Right lobe of liver (tissue), 6 donors: Measurements from ENCODE around the gene SPOP. TPM values are rescaled to one million over a fixed set of nuclear protein-coding genes. Genes with fewer than 3 reads are reported as not detected.

Experiments
- ATAC-seq, 4 donors: fragments of 200-7000 bp; cut with Tn5 transposase; one replicate each; pipeline ENCODE4 v1.9.1; 2020; ENCODE audit warnings: mild to moderate bottlenecking in 4 of 4, moderate library complexity in 4 of 4
- DNase-seq, 3 donors: peaks; one replicate each; pipeline ENCODE4 v3.0.0-alpha.2; 2020
- H3K27ac ChIP-seq, 3 donors: fragments of 200-600 bp; one replicate each; pipeline ENCODE4 v1.8.0; 2022
- H3K27me3 ChIP-seq, 2 donors: fragments of 200-600 bp; one replicate each; pipeline ENCODE4 v1.8.0; 2022
- H3K36me3 ChIP-seq, 4 donors: fragments of 200-600 bp; sonication (generic) in 1 of 4; one replicate each; pipeline versions ENCODE4 v1.5.1 to v1.8.0; 2017 to 2022; ENCODE audit warnings: control low read depth in 1 of 4
- H3K4me1 ChIP-seq, 4 donors: fragments of 200-600 bp; sonication (generic) in 1 of 4; one replicate each; pipeline versions ENCODE4 v1.5.1 to v1.8.0; 2017 to 2022; ENCODE audit warnings: control low read depth in 1 of 4
- H3K4me3 ChIP-seq, 3 donors: fragments of 200-600 bp; one replicate each; pipeline ENCODE4 v1.8.0; 2022
- H3K9me3 ChIP-seq, 4 donors: fragments of 200-600 bp; sonication (generic) in 1 of 4; one replicate each; pipeline versions ENCODE4 v1.5.1 to v1.8.0; 2017 to 2022; ENCODE audit warnings: control low read depth in 1 of 4
- CTCF ChIP-seq, 4 donors: fragments of 200-600 bp in 3 of 4; fragments of 450-650 bp in 1 of 4; IDR thresholded peaks; one replicate each; pipeline versions ENCODE4 v1.5.1 to v1.8.0; 2016 to 2022; ENCODE audit warnings: antibody characterized with exemption in 4 of 4, mild to moderate bottlenecking in 2 of 4
- POLR2A ChIP-seq: fragments of 450-650 bp; IDR thresholded peaks from one replicate; pipeline ENCODE4 v1.6.1; 2017; ENCODE audit warnings: antibody characterized with exemption, mild to moderate bottlenecking
- WGBS: methylation state at CpG from one replicate; pipeline ENCODE4 v1.1.6; 2018; ENCODE audit warnings: low coverage, low lambda C conversion rate; ENCODE audit not compliant: insufficient coverage; ENCODE audit errors: missing lambda C conversion rate; 5-methylcytosine and 5-hydroxymethylcytosine counted together
- intact Hi-C, 2 donors: fragments of 100-400 bp; cut with DNase I; formaldehyde crosslinking; loops; one replicate each; pipeline versions ENCODE4 v1.11.2 to v1.14.1; 2022
- total RNA-seq, 6 experiments: library from RNA; depleted of rRNA in 2 of 6; stranded (reverse); fragments of >200 nt in 2 of 6; fragmentation: NEBNext Ultra II Directional in 3 of 6; extraction: Animal tissue kit (Norgen Biotek cat#: 25700) in 3 of 6; gene quantifications; one replicate each; pipeline versions ENCODE4 v1.1.0 to v1.2.4, GENCODE V29; 2016 to 2023
- donor health status: DM: no; HTN: yes; CAD: no.
- donor health status: DM: no; HTN: no; CAD: no.
- donor health status: DM: no; HTN: no; CAD: no.
- donor health status: DM: no; HTN: yes; CAD: no.
- donor health status: DM: no; HTN: yes; CAD: no.

The SPOP gene
- total RNA-seq, 6 experiments from 2014 or later = 26.9 to 41.0 (median 34.1) TPM

- no peaks in the 10 kb centered on the region for H3K9me3 ChIP-seq
- peak in 1 of 3 donors; percentile 38 for DNase-seq
- H3K36me3 ChIP-seq = peaks cover 0 to 4% (median 1%) of the 10 kb centered on the region in 4 donors
- H3K4me3 ChIP-seq = no peak overlapping the region
- intact Hi-C loops = loop anchor here in 1 of 2 donors (5.0 kb wide), 1 partner anchor 123 kb away; no protein-coding TSS in a partner anchor
- no peak overlapping the region for H3K27ac ChIP-seq
- peaks cover 0 to 3% of the 10 kb centered on the region in 2 donors for H3K27me3 ChIP-seq
- ATAC-seq = peak; percentile 67 to 82 (median 75)
- no peaks in the 10 kb centered on the region for H3K4me1 ChIP-seq
- WGBS = 15% methylated on average over 16 of the region's 16 CpGs
- TF ChIP-seq POLR2A (no peak), CTCF (IDR thresholded peaks at IDR 0.05) (peak; percentile 89 to 93 (median 91))
Measured at GRCh38 chr17:49694847-49695697, 17.2 kb upstream of the SPOP start.

GRCh38 chr17:49692751-49693150 is 14.9 kb upstream of the SPOP start:
- no peaks in the 10 kb centered on the region for H3K9me3 ChIP-seq
- no peak overlapping the region for H3K4me3 ChIP-seq
- no peak overlapping the region for H3K27ac ChIP-seq
- intact Hi-C loops = no loop called here
- ATAC-seq = no peak
- DNase-seq = no peak
- H3K27me3 ChIP-seq = peaks cover 0 to 3% of the 10 kb centered on the region in 2 donors
- H3K36me3 ChIP-seq = no peaks in the 10 kb centered on the region
- 76% methylated on average over 4 of the region's 4 CpGs for WGBS
- H3K4me1 ChIP-seq = peaks cover 0 to 1% (median 0%) of the 10 kb centered on the region in 4 donors
- TF ChIP-seq POLR2A (no peak), CTCF (IDR thresholded peaks at IDR 0.05) (no peak)

GRCh38 chr17:49691677-49692191 is 13.8 kb upstream of the SPOP start:
- Histone ChIP-seq H3K9me3 (no peaks in the 10 kb centered on the region), H3K4me3 (no peak overlapping the region), H3K27ac (no peak overlapping the region), H3K4me1 (peaks cover 0 to 7% (median 0%) of the 10 kb centered on the region in 4 donors), H3K27me3 (peaks cover 0 to 3% of the 10 kb centered on the region in 2 donors), H3K36me3 (no peaks in the 10 kb centered on the region)
- DNase-seq = no peak
- TF ChIP-seq CTCF (IDR thresholded peaks at IDR 0.05) (no peak), POLR2A (no peak)
- ATAC-seq = no peak
- WGBS = 48% methylated on average over 7 of the region's 8 CpGs
- intact Hi-C loops = no loop called here

- no peak for DNase-seq
- ATAC-seq = peak in 1 of 4 donors; percentile 20
Measured at GRCh38 chr17:49691086-49691676, 13.3 kb upstream of the SPOP start.

More at GRCh38 chr17:49691086-49691676, 13.3 kb upstream of the SPOP start:
- TF ChIP-seq POLR2A (no peak), CTCF (IDR thresholded peaks at IDR 0.05) (no peak)
- intact Hi-C loops = no loop called here
- Histone ChIP-seq H3K9me3 (no peaks in the 10 kb centered on the region), H3K36me3 (no peaks in the 10 kb centered on the region), H3K27me3 (peaks cover 0 to 3% of the 10 kb centered on the region in 2 donors), H3K4me1 (peaks cover 0 to 7% (median 0%) of the 10 kb centered on the region in 4 donors), H3K27ac (no peak overlapping the region), H3K4me3 (no peak overlapping the region)
- WGBS = 68% methylated on average over 7 of the region's 9 CpGs
